Left kidney (tissue), 2 donors: ENCODE measurements around the gene WWP2. TPM values are rescaled to one million over a fixed set of nuclear protein-coding genes. Genes with fewer than 3 reads are reported as not detected.
A peak's percentile ranks its signal among the peaks of the same experiment; 100 is the strongest.

Experiments
- DNase-seq: peaks from one replicate; pipeline ENCODE4 v3.0.0-alpha.2; 2013
- polyA plus RNA-seq: library from polyadenylated mRNA; unstranded; fragments of 120-200 nt; gene quantifications from one replicate; pipeline ENCODE4 v1.2.1, GENCODE V29; 2013; ENCODE audit not compliant: insufficient read length

WWP2 gene
- polyA plus RNA-seq, 1 donor, result 46.2 TPM

GRCh38 chr16:69858191-69859104 is 96.3 kb downstream of the WWP2 start:
- no peak for DNase-seq

GRCh38 chr16:69859105-69859989 is 97.2 kb downstream of the WWP2 start:
- peak; percentile 48 for DNase-seq

DNA sequence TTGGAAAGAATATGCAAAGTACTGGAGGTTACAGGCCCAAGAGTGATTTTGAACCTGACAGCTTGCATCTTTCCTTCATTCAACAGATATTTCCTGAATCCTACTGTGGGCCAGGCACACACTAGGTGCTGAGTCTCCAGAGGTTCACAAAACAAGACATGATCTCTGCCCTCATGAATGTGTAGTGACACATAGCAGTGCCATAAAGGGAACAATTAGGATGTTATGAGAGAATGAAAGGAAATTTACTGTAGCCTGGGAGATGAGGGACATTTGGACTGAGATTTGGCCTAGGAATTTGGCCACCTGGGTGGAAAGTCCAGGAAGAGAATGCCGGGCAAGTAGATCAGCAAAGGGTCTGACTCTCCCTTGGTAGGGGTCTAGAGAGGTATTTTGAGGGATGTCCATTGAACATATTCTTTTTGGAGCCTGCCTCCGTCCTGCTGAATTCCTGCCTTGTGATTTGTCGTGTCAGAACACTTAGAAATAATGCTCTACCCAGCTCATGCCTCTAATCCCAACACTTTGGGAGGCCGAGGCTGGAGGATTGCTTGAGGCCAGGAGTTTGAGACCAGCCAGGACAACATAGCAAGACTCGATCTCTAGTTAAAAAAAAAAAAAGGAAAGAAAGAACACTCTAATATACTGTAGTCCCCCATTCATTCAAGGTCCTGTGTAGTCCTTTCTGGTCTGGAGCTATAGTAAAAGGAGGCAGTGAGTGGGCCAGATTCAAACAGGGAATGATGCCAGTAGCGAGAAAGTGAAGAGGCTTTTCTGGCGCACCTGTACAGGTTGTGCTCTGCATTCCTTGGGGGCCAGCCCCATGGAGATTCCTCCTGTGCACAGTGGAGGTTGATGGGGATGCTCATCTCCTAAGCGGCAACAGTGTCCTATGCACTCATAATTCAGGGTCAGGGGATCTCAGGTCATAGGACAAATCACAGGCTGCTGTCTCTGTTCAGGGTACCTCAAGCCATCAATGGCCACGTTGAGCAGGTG is 98.4 kb downstream of the WWP2 start:
- no peak for DNase-seq

DNA sequence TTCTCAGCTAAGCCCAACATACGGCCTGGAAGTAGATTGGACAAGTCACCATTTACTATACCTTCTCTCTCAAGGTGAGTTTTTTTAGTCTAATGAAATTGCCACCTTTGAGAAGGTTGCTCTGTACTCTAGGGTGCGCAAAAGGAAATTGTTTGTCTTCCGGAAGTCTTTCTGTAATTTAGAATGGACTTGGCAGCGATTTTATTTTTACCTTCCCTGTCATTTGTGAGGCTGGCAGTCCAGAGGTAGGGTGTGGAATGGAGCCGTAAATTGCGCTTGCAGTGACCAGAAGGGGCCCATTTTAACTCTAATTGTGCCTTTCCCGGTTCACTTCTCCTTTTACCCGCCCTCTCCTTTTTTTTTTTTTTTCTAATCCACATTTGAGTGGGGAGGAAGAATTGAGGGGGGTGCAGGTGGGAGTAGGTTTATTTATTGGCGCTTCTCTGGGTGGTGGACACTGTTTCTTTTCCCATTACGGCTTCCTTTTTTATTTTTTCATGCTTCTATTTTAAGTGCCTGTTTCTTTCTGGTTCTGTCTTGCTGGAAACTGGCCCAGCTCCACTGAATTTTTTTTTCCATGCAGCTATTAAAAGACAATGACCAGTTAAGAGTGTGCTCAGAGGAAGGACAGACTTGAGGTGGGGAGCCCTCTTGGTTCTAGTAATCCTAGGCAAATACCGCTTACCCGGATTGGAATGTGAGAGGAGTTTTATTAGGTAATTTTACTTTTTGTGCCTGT is 99.3 kb downstream of the WWP2 start:
- peak; percentile 74 for DNase-seq

- no peak for DNase-seq
Measured at GRCh38 chr16:69863401-69864281, 101.5 kb downstream of the WWP2 start.

GRCh38 chr16:69865701-69866100 is 103.6 kb downstream of the WWP2 start:
- no peak for DNase-seq

DNA sequence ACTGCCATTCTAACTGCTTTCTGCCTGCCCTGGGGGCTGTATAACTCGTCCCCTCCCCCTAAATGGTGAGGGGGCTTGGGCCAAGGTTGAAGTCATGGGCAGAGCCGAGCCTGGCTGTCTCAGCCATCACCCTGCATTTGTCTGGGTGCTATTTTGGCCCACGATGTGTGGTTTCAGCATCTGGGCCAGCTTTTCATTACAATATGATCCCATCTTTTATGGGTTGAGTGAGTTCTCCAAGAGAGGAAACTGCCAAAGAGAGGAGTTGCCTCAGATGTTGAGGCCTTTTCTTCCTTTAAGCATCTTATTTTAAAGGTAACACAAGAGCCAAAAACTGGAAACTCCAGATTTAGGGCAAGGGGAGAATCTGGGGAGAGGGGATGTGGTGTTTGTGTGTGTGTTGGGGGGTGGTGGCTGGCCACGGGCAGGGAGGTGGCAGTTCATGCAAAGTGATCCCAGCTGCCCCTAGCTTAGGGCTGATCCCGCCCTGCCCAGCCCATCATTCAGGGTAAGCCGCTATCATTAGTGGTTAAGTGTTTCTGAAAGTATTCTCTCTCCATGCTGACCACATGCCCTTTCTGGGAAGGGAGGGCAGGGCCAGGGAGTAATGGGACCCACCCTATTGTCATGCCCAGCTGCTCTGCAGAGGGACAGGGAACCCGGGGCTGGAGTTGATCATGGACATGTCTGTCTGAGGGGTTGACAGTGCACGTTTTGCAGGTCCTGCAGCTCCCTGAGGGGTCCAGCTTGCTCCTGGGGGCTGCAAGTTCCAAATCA is 105.8 kb downstream of the WWP2 start:
- DNase-seq, result no peak

- no peak for DNase-seq
Measured at GRCh38 chr16:69870761-69871160, 108.6 kb downstream of the WWP2 start.

DNA sequence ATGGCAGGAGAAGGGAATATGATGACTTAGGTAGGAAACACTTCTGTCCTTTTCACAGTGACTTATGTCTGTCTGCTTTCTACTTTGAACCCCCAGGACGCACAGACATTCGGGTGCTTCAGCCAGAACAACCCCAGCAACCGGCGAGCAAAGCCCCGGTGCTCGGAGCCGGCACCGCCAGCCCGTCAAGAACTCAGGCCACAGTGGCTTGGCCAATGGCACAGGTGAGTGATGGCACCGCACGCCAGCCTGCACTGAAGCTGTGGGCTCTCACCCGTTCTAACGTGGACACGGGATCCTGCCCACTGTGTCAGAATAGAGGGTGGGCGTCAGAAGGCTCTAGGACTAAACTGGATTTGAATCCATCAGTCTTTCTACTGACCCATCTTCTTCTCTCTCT is 109.6 kb downstream of the WWP2 start:
- no peak for DNase-seq

DNA sequence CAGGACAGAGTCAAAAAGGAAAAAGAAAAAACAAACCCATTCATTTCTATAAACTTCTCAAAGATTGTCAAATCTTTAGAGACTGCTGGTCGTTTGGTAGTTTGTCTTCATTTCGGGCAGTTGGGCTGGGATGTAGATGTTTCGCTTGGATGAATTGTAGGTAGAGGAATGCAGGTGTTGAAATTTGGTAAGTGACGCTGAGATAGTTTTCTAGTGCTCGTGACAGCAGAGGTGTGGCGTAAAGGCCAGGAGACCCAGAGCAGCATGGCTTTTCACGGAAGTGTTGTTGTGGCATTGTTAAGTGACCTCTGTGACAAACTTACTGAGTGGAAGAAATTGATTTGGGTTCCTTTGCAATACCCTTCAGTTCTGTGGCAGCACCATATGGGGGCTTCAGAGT is 110.8 kb downstream of the WWP2 start:
- no peak for DNase-seq

DNA sequence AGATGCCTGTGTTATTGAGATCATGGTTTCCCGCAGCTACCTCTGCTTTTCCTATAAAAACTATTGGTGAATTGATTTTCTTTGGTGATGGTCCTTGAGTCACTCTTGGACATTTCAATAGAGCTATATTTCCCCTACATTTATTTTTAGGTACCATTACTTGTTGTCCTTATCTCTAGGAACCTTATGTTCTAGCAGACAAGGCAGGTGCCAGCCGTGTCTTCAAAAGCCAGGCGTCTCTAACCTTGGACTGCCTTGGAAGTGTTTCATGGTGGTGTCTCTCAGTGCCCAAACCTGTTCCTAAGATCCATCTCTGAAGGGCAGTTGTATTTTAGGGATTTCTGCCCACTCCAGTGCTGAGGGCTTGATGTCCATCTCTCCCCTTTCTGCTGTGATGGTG is 111.7 kb downstream of the WWP2 start:
- no peak for DNase-seq

- no peak for DNase-seq
Measured at GRCh38 chr16:69874271-69874670, 112.1 kb downstream of the WWP2 start.

- no peak for DNase-seq
Measured at GRCh38 chr16:69880640-69881133, 118.6 kb downstream of the WWP2 start.

- DNase-seq, result no peak
Measured at GRCh38 chr16:69881141-69881540, 119.0 kb downstream of the WWP2 start.

DNA sequence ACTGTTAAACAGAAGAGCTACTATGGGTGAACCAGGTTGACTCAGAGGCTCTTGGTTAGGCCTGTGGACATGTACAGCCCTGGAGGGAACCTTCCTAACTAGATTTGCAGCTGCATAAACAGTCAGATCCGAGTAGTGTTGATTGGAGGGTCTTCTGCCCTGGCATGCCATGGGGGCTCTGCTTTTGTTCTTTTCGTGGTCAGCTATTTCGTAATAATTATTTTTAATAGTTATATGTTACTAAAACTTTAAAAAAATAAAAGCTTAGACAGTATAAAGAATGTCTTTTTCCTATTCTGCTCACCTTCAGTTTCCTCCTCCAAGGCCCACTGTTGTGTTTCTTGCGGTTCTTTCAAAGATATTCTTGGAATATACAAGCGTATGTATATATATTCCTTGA is 121.6 kb downstream of the WWP2 start:
- no peak for DNase-seq

DNA sequence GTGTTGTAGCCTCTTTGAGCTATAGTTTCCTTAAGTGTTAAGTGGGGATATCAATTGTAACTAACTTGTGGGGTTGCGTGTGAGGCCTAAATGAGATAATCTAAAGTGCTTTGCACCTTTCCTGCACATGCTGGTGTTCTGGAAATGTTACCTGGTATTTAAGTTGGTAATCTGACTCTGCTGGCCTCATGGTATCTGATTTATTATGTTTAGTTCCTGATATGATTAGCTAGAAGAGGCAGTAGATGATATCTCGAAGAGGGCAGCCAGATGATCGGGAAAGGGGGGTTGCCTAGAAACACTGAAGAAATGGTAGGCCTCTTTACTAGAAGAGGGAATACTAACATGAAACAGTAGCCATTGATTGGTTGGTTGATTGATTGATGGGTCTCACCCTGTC is 123.6 kb downstream of the WWP2 start:
- DNase-seq, result no peak

GRCh38 chr16:69886726-69887125 is 124.6 kb downstream of the WWP2 start:
- no peak for DNase-seq

- peak; percentile 65 for DNase-seq
Measured at GRCh38 chr16:69888005-69888590, 126.0 kb downstream of the WWP2 start.
